Upper lobe of right lung (tissue), 1 donor: Measurements from ENCODE around the gene RAD9A. TPM values are rescaled to one million over a fixed set of nuclear protein-coding genes. Genes with fewer than 3 reads are reported as not detected.

Source experiments
- ATAC-seq: fragments of 200-7000 bp; cut with Tn5 transposase; one replicate; pipeline ENCODE4 v1.9.1; 2020; ENCODE audit warnings: mild to moderate bottlenecking, moderate library complexity
- DNase-seq: peaks from one replicate; pipeline ENCODE4 v3.0.0-alpha.2; 2020
- H3K27ac ChIP-seq: fragments of 200-600 bp; one replicate; pipeline ENCODE4 v1.8.0; 2022
- H3K27me3 ChIP-seq: fragments of 200-600 bp; one replicate; pipeline ENCODE4 v1.8.0; 2022; ENCODE audit warnings: mild to moderate bottlenecking
- H3K36me3 ChIP-seq: fragments of 200-600 bp; one replicate; pipeline ENCODE4 v1.8.0; 2022
- H3K4me1 ChIP-seq: fragments of 200-600 bp; one replicate; pipeline ENCODE4 v1.8.0; 2022
- H3K4me3 ChIP-seq: fragments of 200-600 bp; one replicate; pipeline ENCODE4 v1.8.0; 2022; ENCODE audit warnings: mild to moderate bottlenecking
- H3K9me3 ChIP-seq: fragments of 200-600 bp; one replicate; pipeline ENCODE4 v1.8.0; 2022
- CTCF ChIP-seq: fragments of 200-600 bp; IDR thresholded peaks from one replicate; pipeline ENCODE4 v1.8.0; 2022; ENCODE audit warnings: antibody characterized with exemption
- intact Hi-C: fragments of 100-400 bp; cut with DNase I; formaldehyde crosslinking; loops from one replicate; pipeline ENCODE4 v1.11.0; 2022
- total RNA-seq: library from RNA; stranded (reverse); fragmentation: NEBNext Ultra II Directional; extraction: Animal tissue kit (Norgen Biotek cat#: 25700); gene quantifications from one replicate; pipeline ENCODE4 v1.2.1, GENCODE V29; 2021
- donor health status: DM: no; HTN: yes; CAD: no; lungs with severe emphysema.

The RAD9A gene
- total RNA-seq, 1 donor from 2014 or later = 20.7 TPM

GRCh38 chr11:67352546-67353316 is 39.1 kb upstream of the RAD9A start:
- intact Hi-C loops = loop anchor here (5.0 kb wide), 1 partner anchor 35 kb away; no protein-coding TSS in a partner anchor
- no peaks in the 10 kb centered on the region for H3K36me3 ChIP-seq
- TF ChIP-seq CTCF = no peak
- peak overlapping the region; percentile 84 for H3K4me3 ChIP-seq
- no peaks in the 10 kb centered on the region for H3K9me3 ChIP-seq
- ATAC-seq (peak; percentile 40), DNase-seq (peak; percentile 69)
- peak overlapping the region; percentile 99 for H3K27ac ChIP-seq
- H3K4me1 ChIP-seq = peaks cover 67% of the 10 kb centered on the region
- H3K27me3 ChIP-seq = no peaks in the 10 kb centered on the region

- H3K4me1 ChIP-seq = peaks cover 62% of the 10 kb centered on the region
- DNase-seq (peak; percentile 100), ATAC-seq (peak; percentile 91)
- no peaks in the 10 kb centered on the region for H3K9me3 ChIP-seq
- intact Hi-C loops = loop anchor here (5.0 kb wide), 1 partner anchor 34 kb away; no protein-coding TSS in a partner anchor
- TF ChIP-seq CTCF = no peak
- H3K27me3 ChIP-seq = no peaks in the 10 kb centered on the region
- H3K36me3 ChIP-seq = no peaks in the 10 kb centered on the region
- H3K27ac ChIP-seq = peak within 1 kb of the TSS; percentile 99
- peak within 1 kb of the TSS; percentile 84 for H3K4me3 ChIP-seq
These were observed 38.3 kb upstream of the RAD9A start, which contains the start of gene POLD4 for GRCh38 chr11:67353317-67354074. Gene POLD4 (minus strand): TSS chr11:67353546. CDS start chr11:67353399, 147 bp downstream.

- DNase-seq (no peak), ATAC-seq (peak; percentile 27)
- Histone ChIP-seq H3K27me3 (no peaks in the 10 kb centered on the region), H3K9me3 (no peaks in the 10 kb centered on the region), H3K4me1 (peaks cover 62% of the 10 kb centered on the region), H3K36me3 (no peaks in the 10 kb centered on the region), H3K27ac (peak overlapping the region; percentile 99), H3K4me3 (peak overlapping the region; percentile 84)
- TF ChIP-seq CTCF = no peak
- intact Hi-C loops = loop anchor here (5.0 kb wide), 1 partner anchor 33 kb away; no protein-coding TSS in a partner anchor
These were observed 37.4 kb upstream of the RAD9A start for GRCh38 chr11:67354075-67355022.

GRCh38 chr11:67355023-67355793 is 36.6 kb upstream of the RAD9A start:
- H3K27me3 ChIP-seq = no peaks in the 10 kb centered on the region
- peaks cover 62% of the 10 kb centered on the region for H3K4me1 ChIP-seq
- ATAC-seq (no peak), DNase-seq (no peak)
- no peak for TF ChIP-seq CTCF
- no peaks in the 10 kb centered on the region for H3K36me3 ChIP-seq
- peak overlapping the region; percentile 99 for H3K27ac ChIP-seq
- intact Hi-C loops = no loop called here
- H3K9me3 ChIP-seq = no peaks in the 10 kb centered on the region
- H3K4me3 ChIP-seq = no peak overlapping the region
